Measurements from ENCODE around the gene NTNG1.

NTNG1 gene

GRCh38 chr1:107525145-107525544 is 384.3 kb downstream of the NTNG1 start:
- no peak for FAIRE-seq

DNA sequence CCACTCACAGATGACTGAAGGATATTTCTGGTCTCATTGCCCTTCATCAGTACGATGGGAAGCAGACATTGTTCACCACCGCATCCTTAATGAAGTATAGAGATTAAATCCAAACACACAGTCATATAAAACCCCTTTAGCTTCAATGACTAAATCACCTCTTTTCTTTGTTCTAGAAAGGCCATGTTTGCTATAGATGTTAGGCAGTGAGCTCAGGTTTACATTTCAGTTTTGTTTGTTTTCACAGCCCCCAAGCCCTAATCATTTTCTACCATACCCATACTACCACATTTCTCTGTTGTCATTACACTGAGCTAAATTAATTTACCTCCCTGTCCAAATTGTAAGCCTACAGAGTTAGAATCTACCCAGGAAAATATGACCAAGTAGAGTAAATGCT is 385.1 kb downstream of the NTNG1 start:
- FAIRE-seq = no peak

- FAIRE-seq = no peak
Observed at GRCh38 chr1:107526524-107527198, 385.8 kb downstream of the NTNG1 start.

- FAIRE-seq = no peak
Observed at GRCh38 chr1:107529511-107530149, 388.8 kb downstream of the NTNG1 start.

- no peak for FAIRE-seq
Observed at GRCh38 chr1:107530543-107530942, 389.7 kb downstream of the NTNG1 start.

GRCh38 chr1:107531065-107531908 is 390.4 kb downstream of the NTNG1 start:
- no peak for FAIRE-seq

DNA sequence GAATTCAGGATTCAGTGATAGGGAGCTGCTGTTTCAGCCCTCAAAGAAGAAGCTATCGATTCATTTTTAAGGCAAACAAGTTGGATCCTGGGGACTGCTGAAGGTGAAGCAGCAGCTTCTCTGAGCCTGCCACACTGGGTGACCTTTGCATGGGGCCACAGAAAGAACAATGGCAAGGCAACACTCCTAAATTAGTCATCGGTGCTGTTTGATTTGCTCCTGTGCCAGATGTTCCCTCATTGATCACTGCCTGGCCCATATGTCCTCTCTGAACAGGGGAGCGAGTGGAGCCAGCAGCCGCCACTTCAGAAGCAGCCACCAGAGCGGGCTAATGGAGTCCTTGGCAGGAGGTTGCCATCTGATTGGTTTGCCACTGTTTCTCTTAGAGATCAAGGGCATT is 391.5 kb downstream of the NTNG1 start:
- no peak for FAIRE-seq
